ENCODE data around the gene HDAC4.

HDAC4 gene

DNA sequence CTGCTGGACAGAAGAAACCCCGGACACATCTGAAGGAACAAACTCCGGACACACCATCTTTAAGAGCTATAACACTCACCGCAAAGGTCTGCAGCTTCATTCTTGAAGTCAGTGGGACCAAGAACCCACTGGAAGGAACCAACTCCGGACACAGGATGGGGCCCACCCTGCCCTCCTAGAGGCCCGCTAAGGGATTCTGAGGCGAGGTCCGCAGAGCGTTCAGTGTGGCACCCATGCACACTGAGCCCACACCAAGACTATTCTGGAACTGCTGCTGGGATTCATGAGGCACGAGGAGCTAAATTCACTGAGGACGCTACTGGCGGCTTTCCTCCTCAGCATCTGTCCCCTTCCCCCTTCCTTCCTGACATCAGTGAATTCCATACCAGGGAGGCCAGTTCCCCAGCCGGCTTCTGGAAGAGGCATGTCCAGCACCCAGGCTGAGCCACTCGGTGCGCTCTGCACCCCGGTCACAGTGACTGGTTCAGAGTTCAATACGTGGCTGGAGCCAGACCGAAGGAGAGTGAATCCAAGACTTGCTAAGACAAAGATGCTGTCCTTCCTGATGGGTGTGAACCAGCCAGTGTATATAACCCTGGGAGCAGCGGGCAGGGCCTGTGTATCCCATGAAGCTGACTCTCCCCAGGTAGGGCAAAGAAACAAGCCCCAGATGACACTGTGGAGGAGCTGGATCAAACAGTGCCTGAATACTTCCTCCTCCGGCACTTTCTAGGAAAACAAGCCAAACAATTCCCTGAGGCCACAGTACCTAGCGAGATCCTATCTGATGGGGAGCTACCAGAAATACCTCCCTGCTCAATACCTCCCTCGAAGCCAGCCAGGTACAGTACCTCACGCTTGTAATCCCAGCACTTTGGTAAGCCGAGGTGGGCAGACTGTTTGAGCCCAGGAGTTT, 11.1 kb downstream of the HDAC4 start:
- TF ChIP-seq, protein P1, sequence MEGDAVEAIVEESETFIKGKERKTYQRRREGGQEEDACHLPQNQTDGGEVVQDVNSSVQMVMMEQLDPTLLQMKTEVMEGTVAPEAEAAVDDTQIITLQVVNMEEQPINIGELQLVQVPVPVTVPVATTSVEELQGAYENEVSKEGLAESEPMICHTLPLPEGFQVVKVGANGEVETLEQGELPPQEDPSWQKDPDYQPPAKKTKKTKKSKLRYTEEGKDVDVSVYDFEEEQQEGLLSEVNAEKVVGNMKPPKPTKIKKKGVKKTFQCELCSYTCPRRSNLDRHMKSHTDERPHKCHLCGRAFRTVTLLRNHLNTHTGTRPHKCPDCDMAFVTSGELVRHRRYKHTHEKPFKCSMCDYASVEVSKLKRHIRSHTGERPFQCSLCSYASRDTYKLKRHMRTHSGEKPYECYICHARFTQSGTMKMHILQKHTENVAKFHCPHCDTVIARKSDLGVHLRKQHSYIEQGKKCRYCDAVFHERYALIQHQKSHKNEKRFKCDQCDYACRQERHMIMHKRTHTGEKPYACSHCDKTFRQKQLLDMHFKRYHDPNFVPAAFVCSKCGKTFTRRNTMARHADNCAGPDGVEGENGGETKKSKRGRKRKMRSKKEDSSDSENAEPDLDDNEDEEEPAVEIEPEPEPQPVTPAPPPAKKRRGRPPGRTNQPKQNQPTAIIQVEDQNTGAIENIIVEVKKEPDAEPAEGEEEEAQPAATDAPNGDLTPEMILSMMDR (IDR thresholded peaks at IDR 0.05; ENCODE audit: extremely low read depth, insufficient read depth, missing control alignments) = no peak
- no peak for DNase-seq (ENCODE audit: low spot score)
- in situ Hi-C loops (cut with MboI; ENCODE audit: low pct_unique_long_range_greater_than_20kb, low sequenced_read_pairs, unreplicated experiment) = no loop called here

DNA sequence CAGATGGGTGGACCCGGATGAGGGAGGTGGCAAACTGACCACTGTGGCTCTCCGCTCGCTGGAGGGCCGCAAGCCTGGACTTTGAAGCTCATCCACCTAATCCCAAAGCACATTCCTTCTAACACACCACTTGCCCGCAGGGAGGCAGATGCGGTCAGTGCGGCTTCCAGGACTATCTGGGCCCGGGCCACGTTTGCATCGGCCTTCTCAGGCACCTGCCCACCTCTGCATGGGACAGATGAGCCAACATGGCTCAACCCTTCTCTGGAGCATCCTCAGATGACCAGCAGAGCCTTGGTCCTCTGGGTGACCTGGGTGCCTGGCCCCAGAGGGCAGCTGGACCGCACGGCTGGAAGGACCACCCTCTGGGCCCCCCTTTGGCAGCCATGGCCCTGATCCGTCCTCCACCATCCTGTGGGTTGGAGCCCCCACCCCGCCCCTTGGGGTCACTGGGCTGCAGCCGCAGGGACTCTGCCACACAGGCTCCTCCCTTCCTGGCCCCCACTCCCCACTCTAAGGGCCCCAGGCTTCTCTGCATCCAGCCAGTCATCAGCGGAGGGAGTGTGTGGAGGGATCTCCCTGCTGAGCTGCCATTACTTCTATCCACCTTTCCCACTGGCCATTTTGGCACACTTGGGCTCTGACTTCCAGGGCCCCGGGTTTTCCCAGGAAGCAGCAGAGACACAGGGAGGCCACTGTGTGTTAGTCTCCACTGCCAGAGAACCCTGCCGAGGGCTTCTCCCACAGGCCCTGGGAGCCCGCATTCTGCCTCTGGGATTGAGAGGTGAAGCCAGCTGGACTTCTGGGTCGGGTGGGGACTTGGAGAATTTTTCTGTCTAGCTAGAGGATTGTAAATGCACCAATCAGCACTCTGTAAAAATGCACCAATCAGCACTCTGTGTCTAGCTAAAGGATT, 12.3 kb downstream of the HDAC4 start:
- TF ChIP-seq, protein P1 (IDR thresholded peaks at IDR 0.05; ENCODE audit: extremely low read depth, insufficient read depth, missing control alignments) = no peak
- no peak for DNase-seq (ENCODE audit: low spot score)
- in situ Hi-C loops (cut with MboI; ENCODE audit: low pct_unique_long_range_greater_than_20kb, low sequenced_read_pairs, unreplicated experiment) = no loop called here

DNA sequence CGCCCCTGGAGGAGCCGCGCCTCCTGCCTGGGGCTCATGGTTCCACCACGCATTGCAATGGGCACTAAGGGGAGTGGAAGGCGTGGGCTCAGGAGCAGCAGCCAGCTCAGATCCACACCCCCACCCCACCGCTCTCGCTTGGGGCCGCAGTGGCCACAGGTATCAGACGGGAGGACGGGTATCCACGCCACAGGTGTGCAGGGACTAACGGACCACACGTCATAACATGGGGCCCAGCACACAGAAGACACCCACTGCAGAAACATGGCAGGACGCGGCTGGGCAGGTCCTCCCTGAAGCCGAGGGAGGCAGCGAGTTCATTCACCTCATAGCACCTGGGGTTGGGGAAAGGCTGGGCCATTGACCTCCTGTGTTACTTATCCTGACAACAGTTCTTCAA, 13.0 kb downstream of the HDAC4 start:
- TF ChIP-seq, protein P1 (IDR thresholded peaks at IDR 0.05; ENCODE audit: extremely low read depth, insufficient read depth, missing control alignments) = no peak
- in situ Hi-C loops (cut with MboI; ENCODE audit: low pct_unique_long_range_greater_than_20kb, low sequenced_read_pairs, unreplicated experiment) = no loop called here

DNA sequence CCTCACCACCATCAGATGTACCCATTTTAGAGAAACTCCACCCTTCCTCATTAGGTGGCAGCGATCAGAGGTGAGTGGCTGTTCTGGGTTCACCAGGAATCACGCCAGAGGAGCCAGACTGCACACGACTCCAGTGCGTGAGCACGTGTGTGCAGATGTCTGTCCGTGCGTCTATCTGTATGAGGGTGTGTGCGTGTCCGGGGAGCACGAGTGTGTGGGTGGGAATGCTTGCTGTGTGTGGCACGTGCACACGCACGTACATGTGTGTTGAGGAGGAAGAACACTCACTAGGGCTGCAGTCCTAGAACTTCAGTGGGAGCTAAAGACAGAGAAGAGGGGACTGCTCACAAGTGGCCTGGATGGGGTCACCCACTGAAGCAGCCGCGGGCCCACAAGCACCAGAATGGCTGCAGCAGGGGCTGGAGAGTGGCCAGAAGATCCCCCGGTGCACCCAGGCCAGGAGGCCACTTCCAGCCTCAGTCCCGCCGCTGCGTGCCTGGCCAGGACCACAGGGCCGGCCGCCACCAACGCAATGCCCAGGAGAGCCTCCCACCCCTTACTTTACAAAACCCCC, 13.9 kb downstream of the HDAC4 start:
- no peak for DNase-seq (ENCODE audit: low spot score)
- in situ Hi-C loops (cut with MboI; ENCODE audit: low pct_unique_long_range_greater_than_20kb, low sequenced_read_pairs, unreplicated experiment) = no loop called here
- TF ChIP-seq, protein P1 (IDR thresholded peaks at IDR 0.05; ENCODE audit: extremely low read depth, insufficient read depth, missing control alignments) = no peak

More for the DNA sequence above, 13.0 kb downstream of the HDAC4 start:
- no peak for DNase-seq (ENCODE audit: low spot score)

DNA sequence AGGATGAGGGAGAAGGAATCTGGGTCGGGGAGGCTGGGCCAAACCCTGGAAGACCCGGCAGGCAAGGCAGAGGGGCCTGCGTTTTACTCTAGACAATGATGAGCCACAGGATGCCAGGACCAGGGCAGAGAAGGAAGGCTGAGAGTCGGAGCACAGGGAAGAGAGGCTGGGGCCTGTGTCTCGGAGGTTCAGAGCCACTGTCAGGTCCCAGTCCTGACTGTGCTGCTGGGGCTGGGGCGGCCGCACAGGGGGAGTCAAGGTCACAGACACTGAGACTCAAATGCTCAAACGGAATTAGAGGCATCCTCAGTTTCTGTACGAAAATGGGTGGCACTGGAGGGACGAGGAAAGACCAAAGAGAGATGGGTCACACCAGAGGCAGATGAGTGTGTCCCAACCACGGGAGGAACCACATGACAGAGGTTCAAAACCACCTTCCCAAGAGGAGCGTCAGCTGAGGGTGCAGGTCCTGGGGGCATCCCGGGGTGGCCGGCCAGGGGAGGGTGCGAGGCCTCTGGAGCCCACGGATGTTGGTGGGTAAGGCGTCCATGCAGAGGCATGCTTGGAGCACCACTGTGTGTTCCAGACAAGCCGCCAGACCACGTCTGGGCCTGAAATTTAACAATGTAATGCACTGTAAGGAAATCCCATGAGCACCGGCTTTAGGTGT, 14.7 kb downstream of the HDAC4 start:
- in situ Hi-C loops (cut with MboI; ENCODE audit: low pct_unique_long_range_greater_than_20kb, low sequenced_read_pairs, unreplicated experiment) = no loop called here
- no peak for DNase-seq (ENCODE audit: low spot score)
- TF ChIP-seq, protein P1 (IDR thresholded peaks at IDR 0.05; ENCODE audit: extremely low read depth, insufficient read depth, missing control alignments) = no peak

Measured in GM13977 (cell line).